Stimulated activated CD8-positive, alpha-beta memory T cell treated with anti-CD3 and anti-CD28 coated beads, Interleukin-7, amount 100 ng/mL, for 24 hours (primary cell): Measurements from ENCODE around the gene DYNC1I2.
A peak's percentile ranks its signal among the peaks of the same experiment; 100 is the strongest.

Experiments used
- DNase-seq: peaks from one replicate; pipeline ENCODE4 v3.0.0-alpha.2; 2020; ENCODE audit warnings: low read depth

DYNC1I2 gene

GRCh38 chr2:171687287-171688128 lies at the start of gene DYNC1I2:
DYNC1I2 (plus strand) TSS chr2:171687469; CDS start chr2:171690156, 2,687 bp downstream.
- DNase-seq, result peak; percentile 55

GRCh38 chr2:171651667-171652415 lies 35.4 kb upstream of the DYNC1I2 start:
- DNase-seq, result no peak

DNA sequence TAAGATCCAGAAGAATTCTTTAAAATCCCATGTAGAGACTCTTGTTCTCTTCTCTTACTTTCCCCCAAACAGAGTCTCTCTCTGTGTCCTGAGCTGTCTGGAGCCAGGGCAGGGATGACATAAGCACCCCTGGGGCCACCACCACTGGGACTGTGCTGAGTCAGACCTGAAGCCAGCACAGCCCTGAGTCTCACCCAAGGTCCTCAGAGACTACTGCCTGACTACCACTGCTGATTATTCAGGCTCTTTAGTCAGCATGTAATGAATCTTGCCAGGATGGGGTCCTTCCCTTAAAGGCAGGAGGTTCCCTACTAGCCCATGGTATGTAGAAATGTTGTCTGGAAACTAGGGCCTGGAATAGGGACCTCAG lies 34.9 kb upstream of the DYNC1I2 start:
- no peak for DNase-seq

GRCh38 chr2:171655586-171655985 lies 31.7 kb upstream of the DYNC1I2 start:
- DNase-seq, result no peak

DNA sequence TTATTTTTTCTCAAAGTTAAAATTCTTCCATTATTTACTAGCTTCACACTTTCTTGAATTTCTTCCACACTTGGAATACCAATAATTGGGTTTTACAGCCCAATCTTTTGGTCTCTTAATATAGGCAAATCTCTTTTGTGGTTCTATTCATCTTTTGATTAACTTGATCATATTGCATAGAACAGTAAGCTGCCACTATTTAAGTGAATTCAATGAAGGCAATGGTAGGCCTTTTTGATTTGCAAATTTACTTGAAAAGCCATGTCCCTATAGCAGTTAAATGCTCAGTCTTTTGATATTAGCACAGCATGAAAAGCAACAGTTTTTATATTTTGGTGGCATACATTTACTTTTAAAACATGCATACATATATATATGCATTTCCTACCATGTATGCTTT lies 20.2 kb upstream of the DYNC1I2 start:
- DNase-seq, result no peak

GRCh38 chr2:171668183-171668582 lies 19.1 kb upstream of the DYNC1I2 start:
- no peak for DNase-seq

DNA sequence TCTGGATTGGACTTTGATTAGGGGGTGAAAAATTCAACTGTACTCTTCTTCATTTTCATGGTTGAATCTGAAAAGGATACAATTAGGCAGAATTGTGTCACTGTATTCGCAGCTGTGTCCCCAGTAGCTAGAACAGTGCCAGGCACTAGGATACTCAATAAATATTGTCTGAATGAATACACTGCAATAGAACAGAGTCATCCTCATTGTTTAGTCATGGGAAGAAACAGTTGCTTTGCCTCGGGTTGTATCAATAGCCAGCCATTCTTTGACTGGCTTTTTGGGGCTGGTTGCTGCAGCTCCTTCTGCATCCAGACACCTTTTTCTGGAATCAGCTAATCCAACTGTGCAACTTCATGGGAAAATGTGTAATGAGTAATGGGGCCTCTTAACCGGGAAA lies 18.1 kb upstream of the DYNC1I2 start:
- no peak for DNase-seq

- no peak for DNase-seq
Observed at GRCh38 chr2:171670655-171671054, 16.6 kb upstream of the DYNC1I2 start.

GRCh38 chr2:171671867-171672266 lies 15.4 kb upstream of the DYNC1I2 start:
- no peak for DNase-seq

DNA sequence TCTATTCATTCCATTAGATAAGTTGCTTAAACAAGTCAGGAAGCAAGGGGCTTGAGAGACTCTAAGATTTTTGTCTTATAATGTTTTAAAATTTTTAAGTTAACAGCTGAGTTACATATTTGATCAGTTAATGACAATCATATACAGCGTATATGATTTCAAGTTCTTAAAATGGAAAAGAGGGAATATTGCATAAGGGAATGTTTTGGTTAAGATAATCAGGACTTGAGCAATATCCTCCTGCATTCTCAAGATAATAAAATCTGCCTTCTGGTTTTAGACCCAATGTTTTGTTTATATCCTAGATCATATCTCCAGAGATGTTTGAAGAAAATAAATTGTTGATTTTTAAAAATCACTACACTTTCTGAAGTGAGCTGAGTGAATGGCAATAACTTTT lies 13.4 kb upstream of the DYNC1I2 start:
- no peak for DNase-seq

DNA sequence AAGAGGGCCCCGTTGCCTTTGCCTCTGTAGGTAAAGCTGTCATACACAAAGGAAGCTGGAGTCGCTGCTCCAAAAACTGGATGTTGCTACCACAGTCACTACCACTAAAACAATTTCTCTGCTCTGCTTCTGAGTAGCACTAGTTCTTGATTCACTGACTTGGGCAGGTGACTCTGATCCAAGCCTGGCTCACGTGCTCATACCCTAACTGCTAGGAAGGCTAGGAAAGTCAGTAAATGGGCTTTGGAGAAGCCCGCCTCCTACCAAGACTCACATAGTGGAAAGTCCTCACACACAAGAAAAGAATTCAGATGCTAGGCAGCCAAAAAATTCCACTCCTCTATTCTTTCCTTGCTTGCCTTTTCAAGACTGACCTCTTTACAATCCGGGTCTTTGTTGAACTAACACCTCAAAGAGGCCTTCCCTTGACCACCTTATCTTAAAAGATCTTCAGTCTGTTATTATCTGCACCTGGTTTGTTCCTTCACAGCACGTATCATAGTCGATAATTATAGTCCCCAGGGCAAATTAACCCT lies 11.4 kb upstream of the DYNC1I2 start:
- DNase-seq, result no peak

GRCh38 chr2:171678619-171679018 lies 8.7 kb upstream of the DYNC1I2 start:
- no peak for DNase-seq

- no peak for DNase-seq
Observed at GRCh38 chr2:171688129-171688465, 828 bp downstream of the DYNC1I2 start.

- DNase-seq, result no peak
Observed at GRCh38 chr2:171692331-171692730, 5.1 kb downstream of the DYNC1I2 start.

- no peak for DNase-seq
Observed at GRCh38 chr2:171702781-171703556, 15.7 kb downstream of the DYNC1I2 start.

DNA sequence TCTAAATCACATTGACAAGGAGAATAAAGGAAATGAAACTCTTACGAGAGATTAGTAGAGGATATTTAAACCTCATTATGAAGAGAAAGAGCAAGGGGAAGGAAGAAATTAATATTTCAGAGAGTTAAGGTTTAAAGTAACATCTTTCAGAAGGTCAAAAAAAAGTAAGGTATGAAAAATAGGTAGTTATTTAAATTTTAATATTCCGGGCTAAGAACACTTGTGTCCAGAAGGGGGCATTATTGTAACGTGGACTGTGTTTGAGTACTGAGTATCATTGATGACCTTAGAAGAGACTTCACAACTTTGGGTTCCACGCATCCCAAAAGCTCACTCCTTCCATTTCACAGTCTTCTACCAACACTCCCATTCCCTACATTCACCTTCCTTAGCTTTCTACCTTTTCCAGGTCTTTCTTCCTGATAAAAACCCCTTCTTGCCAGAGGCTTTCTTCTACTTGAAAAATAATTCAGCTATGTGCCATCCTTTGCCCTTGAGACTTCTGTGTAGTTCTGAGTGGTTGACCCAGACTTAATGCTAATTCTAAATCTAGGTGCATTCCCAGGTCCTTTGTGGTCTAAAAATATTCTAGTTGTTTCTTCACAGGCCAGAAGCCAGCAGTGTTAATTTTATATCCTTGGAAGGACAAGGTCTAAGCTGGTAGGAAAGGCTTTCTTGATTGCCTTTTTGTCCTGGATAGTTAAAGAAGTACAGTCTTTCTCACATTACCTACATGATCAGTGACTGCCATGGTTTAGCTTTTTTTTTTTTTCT lies 16.5 kb downstream of the DYNC1I2 start:
- DNase-seq, result no peak

DNA sequence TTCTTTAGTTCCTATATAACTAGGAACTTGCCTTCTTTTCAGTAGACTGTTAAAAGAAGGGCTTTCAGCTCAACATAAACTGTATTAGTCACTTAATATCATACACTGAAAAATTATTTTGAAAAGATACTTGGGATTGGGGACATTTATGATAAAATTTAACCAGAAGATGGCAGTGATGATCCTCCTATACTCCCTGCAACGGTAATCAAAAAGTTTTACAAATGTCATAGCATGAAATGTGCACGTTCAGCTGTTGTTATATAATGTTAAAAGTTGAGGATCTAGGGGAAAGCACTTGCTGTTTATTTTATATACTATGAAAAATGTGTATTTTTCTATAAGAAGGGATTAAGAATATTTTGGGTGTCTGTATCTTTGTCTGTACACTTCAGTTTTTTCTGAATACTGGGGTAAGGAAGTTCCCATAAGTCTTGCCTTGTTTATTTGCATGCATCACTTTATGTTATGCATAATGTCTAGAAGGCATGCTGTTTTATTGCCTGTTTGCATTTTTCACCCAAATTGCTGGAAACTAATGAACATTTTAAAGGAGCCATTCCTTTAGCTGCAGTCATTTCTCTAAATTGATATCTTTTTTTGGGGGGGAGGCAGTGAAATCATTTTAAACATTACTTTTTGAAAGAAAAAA lies 19.0 kb downstream of the DYNC1I2 start:
- no peak for DNase-seq

- DNase-seq, result no peak
Observed at GRCh38 chr2:171707752-171708151, 20.5 kb downstream of the DYNC1I2 start.

- DNase-seq, result no peak
Observed at GRCh38 chr2:171709011-171709685, 21.9 kb downstream of the DYNC1I2 start.

- no peak for DNase-seq
Observed at GRCh38 chr2:171711351-171711750, 24.1 kb downstream of the DYNC1I2 start.

DNA sequence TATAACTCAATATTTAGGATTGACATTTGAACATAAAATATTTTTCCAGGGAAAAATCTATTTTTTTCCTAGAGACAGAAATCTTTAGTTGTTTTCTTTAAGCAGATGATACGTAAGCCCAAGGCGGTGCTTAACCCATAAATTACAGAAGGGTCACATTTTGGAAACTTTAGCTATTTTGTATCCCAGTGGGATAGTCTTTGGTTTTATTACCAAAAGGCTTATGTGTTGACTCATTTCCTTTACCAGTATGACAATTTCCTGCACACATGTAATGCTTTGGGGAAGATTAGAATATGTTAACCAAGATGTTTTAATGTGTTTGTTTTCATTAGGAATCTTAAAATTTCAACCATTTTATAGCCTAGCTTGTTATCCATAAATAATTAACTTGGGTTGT lies 24.8 kb downstream of the DYNC1I2 start:
- no peak for DNase-seq
